Naive thymus-derived CD4-positive, alpha-beta T cell (primary cell): ENCODE measurements around the gene PIP5K1B. TPM values are rescaled to one million over a fixed set of nuclear protein-coding genes. Genes with fewer than 3 reads are reported as not detected.

ENCODE experiments used
- ATAC-seq: fragments of 150-1000 bp; cut with Tn5 transposase; 2 replicates; pipeline ENCODE4 v1.10.0; 2021; ENCODE audit warnings: mild to moderate bottlenecking, moderate library complexity
- CTCF ChIA-PET: fragments of 350-600 bp; sonication (Branson Sonifier 250); formaldehyde crosslinking; loops from one replicate; lab custom pipeline; 2021; ENCODE audit warnings: antibody characterized with exemption; lab: Charles Lee
- POLR2A ChIA-PET: fragments of 350-600 bp; sonication (Branson Sonifier 250); formaldehyde crosslinking; loops from one replicate; lab custom pipeline; 2021; ENCODE audit warnings: antibody characterized with exemption, inconsistent platforms; lab: Charles Lee
- DNase-seq, 9 donors: peaks; one replicate each; pipeline versions ENCODE4 v3.0.0 to v3.0.0-alpha.2; 2020 to 2022; ENCODE audit warnings: mixed read lengths in 1 of 9
- H3K27ac ChIP-seq: one replicate; pipeline ENCODE4 v1.7.0; 2013; ENCODE audit warnings: mild to moderate bottlenecking, low read depth, low read length, moderate library complexity
- H3K27me3 ChIP-seq, 2 donors: one replicate each; pipeline ENCODE4 v1.7.0; 2013; ENCODE audit warnings: low read length in 2 of 2, mild to moderate bottlenecking in 2 of 2, moderate library complexity in 2 of 2; ENCODE audit not compliant: control insufficient read depth in 2 of 2, insufficient read depth in 2 of 2
- H3K36me3 ChIP-seq, 3 experiments: 1 replicate in 2 of 3; 2 replicates in 1 of 3; pipeline ENCODE4 v1.7.0; 2013; ENCODE audit warnings: low read length in 3 of 3, mild to moderate bottlenecking in 3 of 3, moderate library complexity in 1 of 3; ENCODE audit not compliant: insufficient read depth in 3 of 3, control insufficient read depth in 2 of 3
- H3K4me1 ChIP-seq, 2 donors: one replicate each; pipeline ENCODE4 v1.7.0; 2013; ENCODE audit warnings: low read length in 2 of 2, mild to moderate bottlenecking in 2 of 2, moderate library complexity in 1 of 2; ENCODE audit not compliant: control insufficient read depth in 2 of 2, insufficient read depth in 2 of 2
- H3K4me3 ChIP-seq: 2 replicates; pipeline ENCODE4 v1.7.0; 2013; ENCODE audit warnings: mild to moderate bottlenecking, low read length
- H3K9me3 ChIP-seq, 3 experiments: 1 replicate in 2 of 3; 2 replicates in 1 of 3; pipeline ENCODE4 v1.7.0; 2013; ENCODE audit warnings: low read length in 3 of 3; ENCODE audit not compliant: control insufficient read depth in 2 of 3
- H3K27ac Mint-ChIP-seq, 9 donors: one replicate each; pipeline ENCODE4 v1.8.0; 2020 to 2022; ENCODE audit warnings: mixed read lengths in 9 of 9, mild to moderate bottlenecking in 8 of 9, moderate library complexity in 5 of 9, inconsistent platforms in 2 of 9
- H3K27me3 Mint-ChIP-seq, 5 donors: one replicate each; pipeline ENCODE4 v1.8.0; 2021 to 2022; ENCODE audit warnings: mixed read lengths in 5 of 5, mild to moderate bottlenecking in 1 of 5
- H3K36me3 Mint-ChIP-seq, 5 donors: one replicate each; pipeline ENCODE4 v1.8.0; 2020 to 2022; ENCODE audit warnings: mixed read lengths in 5 of 5, mild to moderate bottlenecking in 3 of 5, inconsistent platforms in 1 of 5
- H3K4me1 Mint-ChIP-seq, 7 donors: one replicate each; pipeline ENCODE4 v1.8.0; 2020 to 2022; ENCODE audit warnings: mixed read lengths in 7 of 7, mild to moderate bottlenecking in 3 of 7, inconsistent platforms in 1 of 7
- H3K4me3 Mint-ChIP-seq, 10 donors: one replicate each; pipeline ENCODE4 v1.8.0; 2020 to 2022; ENCODE audit warnings: mild to moderate bottlenecking in 10 of 10, mixed read lengths in 10 of 10, moderate library complexity in 6 of 10, inconsistent platforms in 2 of 10
- H3K9me3 Mint-ChIP-seq, 11 donors: one replicate each; pipeline ENCODE4 v1.8.0; 2020 to 2022; ENCODE audit warnings: mixed read lengths in 11 of 11, mild to moderate bottlenecking in 4 of 11, inconsistent platforms in 1 of 11, moderate library complexity in 1 of 11
- intact Hi-C, 2 donors: fragments of 100-400 bp; cut with micrococcal nuclease; formaldehyde crosslinking; loops; one replicate each; pipeline ENCODE4 v1.15.1; 2023
- polyA plus RNA-seq, 2 donors: library from polyadenylated mRNA; unstranded; fragments of 300-500 nt; fragmentation: Illumina TruSeq; gene quantifications; one replicate each; pipeline ENCODE4 v1.2.3, GENCODE V29; 2021
- total RNA-seq, 6 experiments: library from RNA in 5 of 6; stranded (reverse) in 5 of 6; gene quantifications; 1 replicate in 5 of 6; 2 replicates in 1 of 6; pipeline ENCODE4 v1.2.3 and lab custom pipeline; 2021 to 2026

PIP5K1B gene
- total and polyA plus RNA-seq, 7 experiments from 2014 or later, result 0.08 to 4.2 (median 0.54) TPM

GRCh38 chr9:68898781-68899439, 193.9 kb downstream of the PIP5K1B start:
- Histone ChIP-seq H3K36me3 (no peaks in the 10 kb centered on the region), H3K27me3 (no peaks in the 10 kb centered on the region), H3K9me3 (no peaks in the 10 kb centered on the region), H3K27ac (no peak overlapping the region), H3K4me3 (no peak overlapping the region), H3K4me1 (peaks cover 0 to 26% of the 10 kb centered on the region in 2 donors)
- ChIA-PET CTCF (no interaction called here), POLR2A (no interaction called here)
- H3K36me3 Mint-ChIP-seq, result peaks cover 0 to 7% (median 0%) of the 10 kb centered on the region in 5 donors
- H3K27me3 Mint-ChIP-seq, result no peaks in the 10 kb centered on the region
- H3K9me3 Mint-ChIP-seq, result no peaks in the 10 kb centered on the region
- intact Hi-C loops, result loop anchor here (5.0 to 10.0 kb wide), 7 partner anchors 33 to 276 kb away; partner anchors contain the start of genes PIP5K1B (in 1 of the 2) and TJP2 (in 1 of the 2)
- peak overlapping the region in 1 of 10 donors; percentile 2 for H3K4me3 Mint-ChIP-seq
- no peak for DNase-seq
- no peak for ATAC-seq
- H3K4me1 Mint-ChIP-seq, result peaks cover 33 to 61% (median 56%) of the 10 kb centered on the region in 7 donors
- peak overlapping the region in 8 of 9 donors; percentile 38 to 95 (median 66) for H3K27ac Mint-ChIP-seq

GRCh38 chr9:68904454-68904853, 199.4 kb downstream of the PIP5K1B start:
- CTCF ChIA-PET, result no interaction called here
- no peaks in the 10 kb centered on the region for H3K4me1 ChIP-seq
- H3K4me3 ChIP-seq, result no peak overlapping the region
- no peak overlapping the region for H3K4me3 Mint-ChIP-seq
- H3K36me3 Mint-ChIP-seq, result peaks cover 0 to 7% (median 0%) of the 10 kb centered on the region in 5 donors
- H3K9me3 ChIP-seq, result no peaks in the 10 kb centered on the region
- H3K27me3 Mint-ChIP-seq, result no peaks in the 10 kb centered on the region
- intact Hi-C loops, result no loop called here
- H3K36me3 ChIP-seq, result no peaks in the 10 kb centered on the region
- DNase-seq, result no peak
- no peak overlapping the region for H3K27ac ChIP-seq
- H3K4me1 Mint-ChIP-seq, result peaks cover 5 to 26% (median 15%) of the 10 kb centered on the region in 7 donors
- no peak for ATAC-seq
- no peaks in the 10 kb centered on the region for H3K9me3 Mint-ChIP-seq
- POLR2A ChIA-PET, result interaction anchor here (1.8 kb wide), 1 partner anchor 125 kb away, joined by 4 read pairs; a partner anchor contains a TSS
- no peaks in the 10 kb centered on the region for H3K27me3 ChIP-seq
- H3K27ac Mint-ChIP-seq, result no peak overlapping the region

- H3K36me3 Mint-ChIP-seq, result peaks cover 0 to 6% (median 0%) of the 10 kb centered on the region in 5 donors
- no peak for ATAC-seq
- CTCF ChIA-PET, result interaction anchor here (0.5 kb wide), 1 partner anchor 321 kb away, joined by 4 read pairs; no protein-coding TSS in a partner anchor
- DNase-seq, result no peak
- intact Hi-C loops, result no loop called here
- no peaks in the 10 kb centered on the region for H3K36me3 ChIP-seq
- H3K27ac Mint-ChIP-seq, result peak overlapping the region in 2 of 9 donors; percentile 49 to 51
- peaks cover 5 to 25% (median 11%) of the 10 kb centered on the region in 7 donors for H3K4me1 Mint-ChIP-seq
- no peaks in the 10 kb centered on the region for H3K4me1 ChIP-seq
- no peak overlapping the region for H3K4me3 ChIP-seq
- H3K9me3 Mint-ChIP-seq, result no peaks in the 10 kb centered on the region
- H3K27me3 Mint-ChIP-seq, result no peaks in the 10 kb centered on the region
- H3K4me3 Mint-ChIP-seq, result no peak overlapping the region
- POLR2A ChIA-PET, result interaction anchor here (1.8 kb wide), 1 partner anchor 125 kb away, joined by 4 read pairs; a partner anchor contains a TSS
- H3K27ac ChIP-seq, result no peak overlapping the region
- H3K9me3 ChIP-seq, result no peaks in the 10 kb centered on the region
- H3K27me3 ChIP-seq, result no peaks in the 10 kb centered on the region
Measured at GRCh38 chr9:68905129-68905528, 200.1 kb downstream of the PIP5K1B start.

GRCh38 chr9:68907910-68908309, 202.9 kb downstream of the PIP5K1B start:
- Histone ChIP-seq H3K9me3 (no peaks in the 10 kb centered on the region), H3K4me1 (no peaks in the 10 kb centered on the region), H3K36me3 (no peaks in the 10 kb centered on the region), H3K27me3 (no peaks in the 10 kb centered on the region), H3K4me3 (no peak overlapping the region), H3K27ac (no peak overlapping the region)
- H3K27ac Mint-ChIP-seq, result no peak overlapping the region
- no peak for DNase-seq
- CTCF ChIA-PET, result no interaction called here
- no peak overlapping the region for H3K4me3 Mint-ChIP-seq
- H3K9me3 Mint-ChIP-seq, result no peaks in the 10 kb centered on the region
- POLR2A ChIA-PET, result no interaction called here
- intact Hi-C loops, result no loop called here
- no peak for ATAC-seq
- peaks cover 0 to 5% (median 0%) of the 10 kb centered on the region in 5 donors for H3K36me3 Mint-ChIP-seq
- peaks cover 0 to 4% (median 0%) of the 10 kb centered on the region in 5 donors for H3K27me3 Mint-ChIP-seq
- peaks cover 5 to 28% (median 13%) of the 10 kb centered on the region in 7 donors for H3K4me1 Mint-ChIP-seq

GRCh38 chr9:68912561-68912960, 207.5 kb downstream of the PIP5K1B start:
- POLR2A ChIA-PET, result interaction anchor here (1.1 kb wide), 1 partner anchor 15 kb away, joined by 3 read pairs; no protein-coding TSS in a partner anchor
- no peak for ATAC-seq
- no peak overlapping the region for H3K27ac Mint-ChIP-seq
- H3K4me1 Mint-ChIP-seq, result peaks cover 0 to 19% (median 4%) of the 10 kb centered on the region in 7 donors
- intact Hi-C loops, result no loop called here
- H3K36me3 ChIP-seq, result no peaks in the 10 kb centered on the region
- CTCF ChIA-PET, result interaction anchor here (0.6 kb wide), 1 partner anchor 18 kb away, joined by 3 read pairs; no protein-coding TSS in a partner anchor
- no peak for DNase-seq
- peaks cover 0 to 4% (median 0%) of the 10 kb centered on the region in 5 donors for H3K27me3 Mint-ChIP-seq
- H3K4me3 ChIP-seq, result no peak overlapping the region
- H3K9me3 Mint-ChIP-seq, result no peaks in the 10 kb centered on the region
- no peaks in the 10 kb centered on the region for H3K27me3 ChIP-seq
- no peaks in the 10 kb centered on the region for H3K9me3 ChIP-seq
- H3K27ac ChIP-seq, result no peak overlapping the region
- H3K36me3 Mint-ChIP-seq, result peaks cover 0 to 8% (median 0%) of the 10 kb centered on the region in 5 donors
- H3K4me3 Mint-ChIP-seq, result no peak overlapping the region
- no peaks in the 10 kb centered on the region for H3K4me1 ChIP-seq

GRCh38 chr9:68913054-68913453, 208.0 kb downstream of the PIP5K1B start:
- H3K36me3 Mint-ChIP-seq, result peaks cover 0 to 8% (median 0%) of the 10 kb centered on the region in 5 donors
- DNase-seq, result no peak
- H3K4me3 Mint-ChIP-seq, result no peak overlapping the region
- CTCF ChIA-PET, result no interaction called here
- ATAC-seq, result no peak
- no peaks in the 10 kb centered on the region for H3K9me3 ChIP-seq
- no peak overlapping the region for H3K27ac ChIP-seq
- H3K4me1 ChIP-seq, result no peaks in the 10 kb centered on the region
- intact Hi-C loops, result no loop called here
- H3K4me1 Mint-ChIP-seq, result peaks cover 0 to 19% (median 4%) of the 10 kb centered on the region in 7 donors
- POLR2A ChIA-PET, result interaction anchor here (0.8 to 1.1 kb wide), 2 partner anchors 16 to 122 kb away, joined by 3 read pairs; partner anchors contain the start of gene FXN
- H3K9me3 Mint-ChIP-seq, result no peaks in the 10 kb centered on the region
- no peak overlapping the region for H3K4me3 ChIP-seq
- H3K27ac Mint-ChIP-seq, result no peak overlapping the region
- H3K27me3 ChIP-seq, result no peaks in the 10 kb centered on the region
- H3K36me3 ChIP-seq, result no peaks in the 10 kb centered on the region
- H3K27me3 Mint-ChIP-seq, result peaks cover 0 to 4% (median 0%) of the 10 kb centered on the region in 5 donors
